ENCODE measurements around the gene PLSCR4. TPM values are rescaled to one million over a fixed set of nuclear protein-coding genes. Genes with fewer than 3 reads are reported as not detected.
A peak's percentile ranks its signal among the peaks of the same experiment; 100 is the strongest.

The PLSCR4 gene
- total RNA-seq, 2 experiments from 2014 or later = not detected

GRCh38 chr3:146221276-146221675 lies 29.6 kb downstream of the PLSCR4 start:
- H3K36me3 Mint-ChIP-seq (ENCODE audit: low read depth) = no peaks in the 10 kb centered on the region
- ATAC-seq = no peak
- ChIA-PET CTCF (interaction anchor here (1.1 kb wide), 1 partner anchor 157 kb away, joined by 3 read pairs; no protein-coding TSS in a partner anchor), POLR2A (no interaction called here)
- DNase-seq = no peak
- no peak overlapping the region for H3K4me3 Mint-ChIP-seq
- no peaks in the 10 kb centered on the region for H3K4me1 Mint-ChIP-seq (ENCODE audit: low read depth)
- intact Hi-C loops (cut with micrococcal nuclease) = no loop called here
- TF ChIP-seq, protein P1, sequence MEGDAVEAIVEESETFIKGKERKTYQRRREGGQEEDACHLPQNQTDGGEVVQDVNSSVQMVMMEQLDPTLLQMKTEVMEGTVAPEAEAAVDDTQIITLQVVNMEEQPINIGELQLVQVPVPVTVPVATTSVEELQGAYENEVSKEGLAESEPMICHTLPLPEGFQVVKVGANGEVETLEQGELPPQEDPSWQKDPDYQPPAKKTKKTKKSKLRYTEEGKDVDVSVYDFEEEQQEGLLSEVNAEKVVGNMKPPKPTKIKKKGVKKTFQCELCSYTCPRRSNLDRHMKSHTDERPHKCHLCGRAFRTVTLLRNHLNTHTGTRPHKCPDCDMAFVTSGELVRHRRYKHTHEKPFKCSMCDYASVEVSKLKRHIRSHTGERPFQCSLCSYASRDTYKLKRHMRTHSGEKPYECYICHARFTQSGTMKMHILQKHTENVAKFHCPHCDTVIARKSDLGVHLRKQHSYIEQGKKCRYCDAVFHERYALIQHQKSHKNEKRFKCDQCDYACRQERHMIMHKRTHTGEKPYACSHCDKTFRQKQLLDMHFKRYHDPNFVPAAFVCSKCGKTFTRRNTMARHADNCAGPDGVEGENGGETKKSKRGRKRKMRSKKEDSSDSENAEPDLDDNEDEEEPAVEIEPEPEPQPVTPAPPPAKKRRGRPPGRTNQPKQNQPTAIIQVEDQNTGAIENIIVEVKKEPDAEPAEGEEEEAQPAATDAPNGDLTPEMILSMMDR (IDR thresholded peaks at IDR 0.05) = no peak
- no peak overlapping the region for H3K27ac Mint-ChIP-seq
- H3K9me3 Mint-ChIP-seq = no peaks in the 10 kb centered on the region
- H3K27me3 Mint-ChIP-seq = peaks cover 4% of the 10 kb centered on the region

GRCh38 chr3:146218880-146219866 lies 31.7 kb downstream of the PLSCR4 start:
- TF ChIP-seq, protein P1 (IDR thresholded peaks at IDR 0.05) = peak; percentile 86
- no peak overlapping the region for H3K27ac Mint-ChIP-seq
- H3K27me3 Mint-ChIP-seq = peaks cover 4% of the 10 kb centered on the region
- peak; percentile 40 for DNase-seq
- no peak overlapping the region for H3K4me3 Mint-ChIP-seq
- intact Hi-C loops (cut with micrococcal nuclease) = loop anchor here (1.0 to 5.0 kb wide), 2 partner anchors 358 to 423 kb away; no protein-coding TSS in a partner anchor
- ChIA-PET POLR2A (no interaction called here), CTCF (interaction anchor here (0.7 to 1.3 kb wide), 5 partner anchors 167 to 365 kb away, joined by 3 to 6 read pairs (median 3); no protein-coding TSS in a partner anchor)
- no peaks in the 10 kb centered on the region for H3K9me3 Mint-ChIP-seq
- no peaks in the 10 kb centered on the region for H3K36me3 Mint-ChIP-seq (ENCODE audit: low read depth)
- H3K4me1 Mint-ChIP-seq (ENCODE audit: low read depth) = no peaks in the 10 kb centered on the region
- ATAC-seq = no peak

DNA sequence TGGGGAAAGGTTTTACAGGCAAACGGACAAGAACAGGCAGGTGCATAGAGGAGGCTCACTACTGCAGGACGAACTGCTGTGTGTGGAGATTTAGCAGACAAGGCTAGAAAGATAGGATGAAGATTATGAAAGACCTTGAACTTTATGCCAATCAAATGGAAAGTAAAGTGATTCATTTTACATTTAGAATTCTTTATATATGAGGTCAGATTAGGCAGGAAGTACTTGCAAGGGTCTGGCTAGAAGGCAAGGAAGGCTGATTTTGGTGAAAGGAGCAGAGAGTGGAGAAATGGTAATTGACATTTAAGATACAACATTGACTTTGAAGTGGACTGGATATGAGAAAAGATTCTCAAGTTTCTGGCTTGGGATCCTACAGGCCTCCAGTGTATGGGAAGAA lies 33.6 kb downstream of the PLSCR4 start:
- no peaks in the 10 kb centered on the region for H3K9me3 Mint-ChIP-seq
- no peak overlapping the region for H3K4me3 Mint-ChIP-seq
- intact Hi-C loops (cut with micrococcal nuclease) = loop anchor here (5.0 kb wide), 1 partner anchor 425 kb away; no protein-coding TSS in a partner anchor
- no peak overlapping the region for H3K27ac Mint-ChIP-seq
- ChIA-PET POLR2A (no interaction called here), CTCF (interaction anchor here (1.4 kb wide), 1 partner anchor 110 kb away, joined by 4 read pairs; no protein-coding TSS in a partner anchor)
- H3K4me1 Mint-ChIP-seq (ENCODE audit: low read depth) = no peaks in the 10 kb centered on the region
- no peaks in the 10 kb centered on the region for H3K36me3 Mint-ChIP-seq (ENCODE audit: low read depth)
- peaks cover 4% of the 10 kb centered on the region for H3K27me3 Mint-ChIP-seq
- TF ChIP-seq, protein P1 (IDR thresholded peaks at IDR 0.05) = no peak
- ATAC-seq (no peak), DNase-seq (no peak)

- no peak overlapping the region for H3K4me3 Mint-ChIP-seq
- DNase-seq (no peak), ATAC-seq (no peak)
- H3K27me3 Mint-ChIP-seq = peaks cover 4% of the 10 kb centered on the region
- H3K36me3 Mint-ChIP-seq (ENCODE audit: low read depth) = no peaks in the 10 kb centered on the region
- H3K4me1 Mint-ChIP-seq (ENCODE audit: low read depth) = no peaks in the 10 kb centered on the region
- TF ChIP-seq, protein P1 (IDR thresholded peaks at IDR 0.05) = no peak
- CTCF ChIA-PET = interaction anchor here (1.0 kb wide), 1 partner anchor 363 kb away, joined by 3 read pairs; no protein-coding TSS in a partner anchor
- no peak overlapping the region for H3K27ac Mint-ChIP-seq
- H3K9me3 Mint-ChIP-seq = no peaks in the 10 kb centered on the region
- POLR2A ChIA-PET = no interaction called here
- intact Hi-C loops (cut with micrococcal nuclease) = no loop called here
These were observed 36.4 kb downstream of the PLSCR4 start for GRCh38 chr3:146214493-146214892.

DNA sequence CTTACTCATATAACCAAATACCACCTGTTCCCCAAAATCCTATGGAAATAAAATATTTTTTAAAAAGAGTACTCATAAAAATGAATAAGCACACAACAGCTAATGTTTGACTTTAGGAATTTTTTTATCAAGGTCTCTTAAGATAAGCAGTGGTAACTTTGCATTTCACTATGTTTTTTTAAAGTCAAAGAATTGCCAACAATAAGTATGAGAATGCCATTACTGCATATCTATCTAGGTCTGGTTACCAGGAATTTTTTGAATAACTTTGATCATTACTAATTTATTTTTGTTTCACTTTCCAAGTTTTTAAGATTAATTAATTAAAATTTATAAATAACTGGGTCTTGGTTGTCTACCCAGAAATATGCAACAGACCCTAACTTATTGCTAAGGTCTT lies 41.5 kb downstream of the PLSCR4 start:
- no peak for ATAC-seq
- Mint-ChIP-seq H3K9me3 (no peaks in the 10 kb centered on the region), H3K27me3 (peaks cover 8% of the 10 kb centered on the region), H3K27ac (no peak overlapping the region), H3K4me1 (ENCODE audit: low read depth) (no peaks in the 10 kb centered on the region), H3K36me3 (ENCODE audit: low read depth) (no peaks in the 10 kb centered on the region), H3K4me3 (no peak overlapping the region)
- POLR2A ChIA-PET = no interaction called here
- TF ChIP-seq, protein P1 (IDR thresholded peaks at IDR 0.05) = no peak
- intact Hi-C loops (cut with micrococcal nuclease) = no loop called here
- no peak for DNase-seq
- CTCF ChIA-PET = no interaction called here
